GM19238 (cell line): ENCODE measurements around the gene SMARCAD1.

Experiments
- DNase-seq: peaks from one replicate; pipeline ENCODE4 v3.0.0; 2011; ENCODE audit warnings: low spot score; ENCODE audit not compliant: insufficient read length

The SMARCAD1 gene

GRCh38 chr4:94226763-94227162 is 19.1 kb downstream of the SMARCAD1 start:
- no peak for DNase-seq

GRCh38 chr4:94228493-94229216 is 21.0 kb downstream of the SMARCAD1 start:
- DNase-seq = no peak

GRCh38 chr4:94232519-94232918 is 24.9 kb downstream of the SMARCAD1 start:
- DNase-seq = no peak

GRCh38 chr4:94235825-94236224 is 28.2 kb downstream of the SMARCAD1 start:
- no peak for DNase-seq

- DNase-seq = no peak
Measured at GRCh38 chr4:94237271-94237670, 29.6 kb downstream of the SMARCAD1 start.

GRCh38 chr4:94238160-94238559 is 30.5 kb downstream of the SMARCAD1 start:
- no peak for DNase-seq

GRCh38 chr4:94240384-94240783 is 32.7 kb downstream of the SMARCAD1 start:
- no peak for DNase-seq

- no peak for DNase-seq
Measured at GRCh38 chr4:94244087-94244828, 36.6 kb downstream of the SMARCAD1 start.

GRCh38 chr4:94244829-94245185 is 37.1 kb downstream of the SMARCAD1 start:
- no peak for DNase-seq

- DNase-seq = no peak
Measured at GRCh38 chr4:94251094-94251493, 43.4 kb downstream of the SMARCAD1 start.

GRCh38 chr4:94253036-94253435 is 45.4 kb downstream of the SMARCAD1 start:
- DNase-seq = no peak

GRCh38 chr4:94256144-94256783 is 48.6 kb downstream of the SMARCAD1 start:
- no peak for DNase-seq

- no peak for DNase-seq
Measured at GRCh38 chr4:94256828-94257227, 49.2 kb downstream of the SMARCAD1 start.

GRCh38 chr4:94262163-94263016 is 54.7 kb downstream of the SMARCAD1 start:
- no peak for DNase-seq

GRCh38 chr4:94267037-94267436 is 59.4 kb downstream of the SMARCAD1 start:
- DNase-seq = no peak

GRCh38 chr4:94271248-94271647 is 63.6 kb downstream of the SMARCAD1 start:
- no peak for DNase-seq

- no peak for DNase-seq
Measured at GRCh38 chr4:94274912-94275311, 67.2 kb downstream of the SMARCAD1 start.

GRCh38 chr4:94276204-94276603 is 68.5 kb downstream of the SMARCAD1 start:
- DNase-seq = no peak

- no peak for DNase-seq
Measured at GRCh38 chr4:94277534-94277933, 69.9 kb downstream of the SMARCAD1 start.

- no peak for DNase-seq
Measured at GRCh38 chr4:94278781-94279180, 71.1 kb downstream of the SMARCAD1 start.

GRCh38 chr4:94284889-94285288 is 77.2 kb downstream of the SMARCAD1 start:
- no peak for DNase-seq

GRCh38 chr4:94285666-94286065 is 78.0 kb downstream of the SMARCAD1 start:
- DNase-seq = no peak
